Spleen (tissue), 11 donors: ENCODE measurements around the gene CCND2. TPM values are rescaled to one million over a fixed set of nuclear protein-coding genes. Genes with fewer than 3 reads are reported as not detected.

ENCODE experiments used
- DNase-seq: peaks from one replicate; pipeline ENCODE4 v3.0.0-alpha.2; 2020
- H3K27ac ChIP-seq, 8 donors: fragments of 200-600 bp; sonication (generic) in 7 of 8; 1 replicate in 4 of 8; 2 replicates in 4 of 8; pipeline versions ENCODE4 v1.5.0 to v1.8.0; 2016 to 2021; ENCODE audit warnings: inconsistent platforms in 4 of 8, mild to moderate bottlenecking in 4 of 8, moderate library complexity in 1 of 8
- H3K27me3 ChIP-seq, 7 donors: fragments of 200-600 bp; sonication (generic) in 6 of 7; replicated peaks in 1 of 7; 1 replicate in 4 of 7; 2 replicates in 3 of 7; pipeline versions ENCODE4 v1.5.0 to v1.8.0; 2016 to 2021; ENCODE audit warnings: inconsistent platforms in 3 of 7, mild to moderate bottlenecking in 1 of 7
- H3K36me3 ChIP-seq, 6 donors: fragments of 200-600 bp; sonication (generic) in 5 of 6; 1 replicate in 4 of 6; 2 replicates in 2 of 6; pipeline versions ENCODE4 v1.5.0 to v1.8.0; 2016 to 2021; ENCODE audit warnings: inconsistent platforms in 2 of 6
- H3K4me1 ChIP-seq, 6 donors: fragments of 200-600 bp; sonication (generic) in 5 of 6; 1 replicate in 3 of 6; 2 replicates in 3 of 6; pipeline versions ENCODE4 v1.5.0 to v1.8.0; 2016 to 2021; ENCODE audit warnings: inconsistent platforms in 3 of 6
- H3K4me3 ChIP-seq, 8 donors: fragments of 200-600 bp; sonication (generic) in 7 of 8; 1 replicate in 4 of 8; 2 replicates in 4 of 8; pipeline versions ENCODE4 v1.5.0 to v1.8.0; 2016 to 2021; ENCODE audit warnings: inconsistent platforms in 4 of 8, mild to moderate bottlenecking in 4 of 8, moderate library complexity in 2 of 8
- H3K9me3 ChIP-seq, 8 donors: fragments of 200-600 bp; sonication (generic) in 7 of 8; 1 replicate in 4 of 8; 2 replicates in 4 of 8; pipeline versions ENCODE4 v1.5.0 to v1.8.0; 2016 to 2021; ENCODE audit warnings: inconsistent platforms in 4 of 8
- CTCF ChIP-seq, 11 experiments: fragments of 200-600 bp in 7 of 11; fragments of 450-650 bp in 4 of 11; sonication (generic) in 4 of 11; IDR thresholded peaks in 8 of 11; conservative IDR thresholded peaks in 3 of 11; 1 replicate in 7 of 11; 2 replicates in 4 of 11; pipeline versions ENCODE4 v1.4.0 to v1.8.0; 2016 to 2021; ENCODE audit warnings: antibody characterized with exemption in 11 of 11, inconsistent platforms in 4 of 11, mild to moderate bottlenecking in 1 of 11
- POLR2A ChIP-seq, 3 donors: fragments of 450-650 bp; IDR thresholded peaks; one replicate each; pipeline ENCODE4 v1.5.1; 2017; ENCODE audit warnings: antibody characterized with exemption in 3 of 3, mild to moderate bottlenecking in 1 of 3
- POLR2AphosphoS5 ChIP-seq, 3 donors: sonication (generic); formaldehyde crosslinking; IDR thresholded peaks; one replicate each; pipeline ENCODE4 v1.5.1; 2017; ENCODE audit warnings: antibody characterized with exemption in 3 of 3
- WGBS, 5 donors: extraction: QIAGEN DNeasy Blood & Tissue Kit in 3 of 5; methylation state at CpG; one replicate each; pipeline versions ENCODE4 v1.1.5 to v1.1.7; 2013 to 2018; 5-methylcytosine and 5-hydroxymethylcytosine counted together
- intact Hi-C: fragments of 100-400 bp; cut with DNase I; formaldehyde crosslinking; loops from one replicate; pipeline ENCODE4 v1.15.0; 2023; ENCODE audit warnings: low total_unique reads
- polyA plus RNA-seq, 3 donors: library from polyadenylated mRNA; stranded (reverse); fragments of 200-250 nt; gene quantifications; one replicate each; pipeline ENCODE4 v1.2.1, GENCODE V29; 2013
- total RNA-seq, 7 donors: library from RNA; depleted of rRNA in 3 of 7; stranded (reverse); fragments of >200 nt in 3 of 7; fragmentation: NEBNext Ultra II Directional in 4 of 7; extraction: Animal tissue kit (Norgen Biotek cat#: 25700) in 4 of 7; gene quantifications; one replicate each; pipeline versions ENCODE4 v1.1.0 to v1.2.1, GENCODE V29; 2016 to 2021
- donor health status: healthy with polysubstance abuse.
- donor health status: DM: no; HTN: no; CAD: no; lungs with moderate emphysema.
- donor health status: DM: no; HTN: no; CAD: no.
- donor health status: Bipolar disorder and iron deficiency.
- donor health status: healthy.
- donor health status: DM: no; HTN: no; CAD: no.
- donor health status: DM: yes; HTN: yes; CAD: no.

Gene CCND2
- total and polyA plus RNA-seq, 10 donors, result 9.4 to 110 (median 59.4) TPM

DNA sequence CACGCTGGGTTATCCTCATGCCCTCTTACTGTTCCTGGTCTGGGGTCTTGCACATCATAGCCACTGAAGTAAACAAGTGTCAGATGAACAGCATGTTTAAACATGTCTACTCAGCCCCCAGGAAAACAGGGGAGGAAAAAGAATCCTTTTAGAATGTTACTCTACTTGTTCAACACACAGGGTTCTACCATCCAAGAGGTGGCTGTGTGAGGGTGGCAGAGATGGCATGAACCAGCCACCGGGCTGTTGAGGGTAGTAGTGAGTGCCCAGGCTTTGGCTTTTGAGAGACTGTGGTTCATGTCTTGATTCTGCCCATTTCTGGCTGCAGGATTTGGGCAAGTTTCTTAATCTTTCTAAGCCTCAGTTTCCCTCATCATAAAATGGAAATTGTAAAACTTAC is 21.6 kb upstream of the CCND2 start:
- Histone ChIP-seq H3K4me1 (peaks cover 0 to 5% (median 0%) of the 10 kb centered on the region in 6 donors), H3K27ac (no peak overlapping the region), H3K9me3 (no peaks in the 10 kb centered on the region), H3K4me3 (no peak overlapping the region), H3K27me3 (peaks cover 0 to 8% (median 0%) of the 10 kb centered on the region in 7 donors), H3K36me3 (no peaks in the 10 kb centered on the region)
- no peak for DNase-seq
- intact Hi-C loops, result no loop called here
- no peak for TF ChIP-seq POLR2A (IDR thresholded peaks at IDR 0.05)
- TF ChIP-seq CTCF (IDR thresholded peaks at IDR 0.05 in 8 of 11, conservative IDR thresholded peaks at IDR 0.05 in 3 of 11), result no peak
- TF ChIP-seq POLR2AphosphoS5 (IDR thresholded peaks at IDR 0.05), result no peak
- WGBS, 5 donors, result 85 to 93% (median 91%) methylated on average over 2 of the region's 2 CpGs

- DNase-seq, result no peak
- peaks cover 0 to 8% (median 0%) of the 10 kb centered on the region in 7 donors for H3K27me3 ChIP-seq
- H3K4me3 ChIP-seq, result no peak overlapping the region
- H3K27ac ChIP-seq, result no peak overlapping the region
- peaks cover 0 to 5% (median 0%) of the 10 kb centered on the region in 6 donors for H3K4me1 ChIP-seq
- H3K36me3 ChIP-seq, result no peaks in the 10 kb centered on the region
- intact Hi-C loops, result no loop called here
- 83 to 93% (median 87%) methylated on average over 5 of the region's 5 CpGs for WGBS, 5 donors
- TF ChIP-seq CTCF (IDR thresholded peaks at IDR 0.05 in 8 of 11, conservative IDR thresholded peaks at IDR 0.05 in 3 of 11) (no peak), POLR2AphosphoS5 (IDR thresholded peaks at IDR 0.05) (no peak), POLR2A (IDR thresholded peaks at IDR 0.05) (no peak)
- no peaks in the 10 kb centered on the region for H3K9me3 ChIP-seq
Observed at GRCh38 chr12:4252601-4253000, 21.0 kb upstream of the CCND2 start.

DNA sequence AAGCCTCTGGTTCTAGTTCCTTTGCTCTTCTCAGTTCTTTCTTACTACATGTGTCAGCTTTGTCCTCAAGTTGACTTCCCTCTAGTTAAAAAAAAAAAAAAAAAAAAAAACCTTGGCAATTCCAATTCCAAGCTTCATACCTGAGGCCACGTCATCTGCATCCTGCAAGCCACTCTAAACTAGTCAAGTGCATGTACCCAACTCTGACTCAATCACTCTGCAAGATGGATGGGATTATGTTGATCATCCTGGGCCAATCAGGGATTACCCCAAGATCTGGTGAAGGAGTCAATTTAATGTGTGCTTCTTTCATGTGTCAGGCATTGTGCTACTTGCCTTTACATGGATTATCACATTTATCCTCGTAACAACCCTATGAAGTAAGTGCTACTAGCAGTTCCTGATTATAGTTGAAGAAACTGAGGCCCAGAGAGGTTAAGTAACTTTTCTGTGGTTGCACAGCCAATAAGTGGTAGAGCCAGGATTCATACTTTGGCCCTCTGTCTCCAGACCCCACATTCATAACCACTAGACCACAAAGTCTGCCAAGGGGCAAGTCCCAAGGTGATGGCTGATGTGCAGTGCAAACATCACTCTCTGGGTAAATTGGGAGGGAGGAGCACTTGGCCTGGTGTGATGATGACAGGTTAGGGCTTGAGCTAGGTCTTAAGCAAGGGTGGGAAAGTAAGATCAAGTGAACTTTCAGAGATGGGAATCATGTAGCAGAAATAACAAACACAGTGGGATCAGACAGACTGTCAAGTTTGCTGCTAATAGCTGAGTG is 17.3 kb upstream of the CCND2 start:
- TF ChIP-seq CTCF (IDR thresholded peaks at IDR 0.05 in 8 of 11, conservative IDR thresholded peaks at IDR 0.05 in 3 of 11) (no peak), POLR2A (IDR thresholded peaks at IDR 0.05) (no peak), POLR2AphosphoS5 (IDR thresholded peaks at IDR 0.05) (no peak)
- no peak overlapping the region for H3K27ac ChIP-seq
- peaks cover 0 to 2% (median 0%) of the 10 kb centered on the region in 6 donors for H3K4me1 ChIP-seq
- no peak for DNase-seq
- peaks cover 0 to 6% (median 0%) of the 10 kb centered on the region in 8 donors for H3K9me3 ChIP-seq
- H3K27me3 ChIP-seq, result no peaks in the 10 kb centered on the region
- H3K36me3 ChIP-seq, result no peaks in the 10 kb centered on the region
- H3K4me3 ChIP-seq, result no peak overlapping the region
- WGBS, 5 donors, result 89 to 94% (median 90%) methylated on average over 2 of the region's 2 CpGs
- intact Hi-C loops, result no loop called here

GRCh38 chr12:4257442-4257841 is 16.1 kb upstream of the CCND2 start:
- Histone ChIP-seq H3K36me3 (no peaks in the 10 kb centered on the region), H3K27ac (no peak overlapping the region), H3K9me3 (peaks cover 0 to 6% (median 0%) of the 10 kb centered on the region in 8 donors), H3K27me3 (no peaks in the 10 kb centered on the region), H3K4me3 (no peak overlapping the region), H3K4me1 (no peaks in the 10 kb centered on the region)
- DNase-seq, result no peak
- intact Hi-C loops, result no loop called here
- no peak for TF ChIP-seq POLR2AphosphoS5 (IDR thresholded peaks at IDR 0.05)
- no peak for TF ChIP-seq POLR2A (IDR thresholded peaks at IDR 0.05)
- no peak for TF ChIP-seq CTCF (IDR thresholded peaks at IDR 0.05 in 8 of 11, conservative IDR thresholded peaks at IDR 0.05 in 3 of 11)
